B cell (primary cell): ENCODE results near the gene ARHGAP15. TPM values are rescaled to one million over a fixed set of nuclear protein-coding genes. Genes with fewer than 3 reads are reported as not detected.

Experiments used
- ATAC-seq: fragments of 200-7000 bp; cut with Tn5 transposase; one replicate; pipeline ENCODE4 v1.10.0; 2021; ENCODE audit warnings: low read depth, mild to moderate bottlenecking, moderate number of reproducible peaks, moderate library complexity
- CTCF ChIA-PET: fragments of 350-600 bp; sonication (Branson Sonifier 250); formaldehyde crosslinking; loops from one replicate; lab custom pipeline; 2021; ENCODE audit warnings: antibody characterized with exemption, inconsistent platforms; lab: Charles Lee
- POLR2A ChIA-PET: fragments of 350-600 bp; sonication (Branson Sonifier 250); formaldehyde crosslinking; loops from one replicate; lab custom pipeline; 2021; ENCODE audit warnings: antibody characterized with exemption; lab: Charles Lee
- DNase-seq: peaks from one replicate; pipeline ENCODE4 v3.0.0; 2013
- H2AFZ ChIP-seq: 2 replicates; pipeline ENCODE4 v1.6.1; 2012; ENCODE audit warnings: mild to moderate bottlenecking, low read depth, low read length; ENCODE audit not compliant: insufficient read depth, poor library complexity, severe bottlenecking
- H3K27ac ChIP-seq, 2 donors: 1 replicate in 1 of 2; 2 replicates in 1 of 2; pipeline ENCODE4 v1.5.1; 2012 to 2013; ENCODE audit warnings: low read length in 2 of 2, mild to moderate bottlenecking in 2 of 2, moderate library complexity in 1 of 2
- H3K27me3 ChIP-seq, 4 experiments: fragments of 200-600 bp in 1 of 4; sonication (generic) in 1 of 4; replicated peaks in 1 of 4; 1 replicate in 2 of 4; 2 replicates in 2 of 4; pipeline versions ENCODE4 v1.6.1 to v1.7.0; 2013 to 2016; ENCODE audit warnings: low read length in 3 of 4, mild to moderate bottlenecking in 2 of 4, mixed read lengths in 1 of 4, moderate library complexity in 1 of 4; ENCODE audit not compliant: insufficient read depth in 4 of 4, control insufficient read depth in 3 of 4; ENCODE audit errors: control extremely low read depth in 1 of 4
- H3K36me3 ChIP-seq, 2 experiments: replicated peaks in 1 of 2; 1 replicate in 1 of 2; 2 replicates in 1 of 2; pipeline versions ENCODE4 v1.6.1 to v1.7.1; 2013; ENCODE audit warnings: low read length in 1 of 2; ENCODE audit not compliant: insufficient read depth in 2 of 2, control insufficient read depth in 1 of 2; ENCODE audit errors: control extremely low read depth in 1 of 2, extremely low read depth in 1 of 2
- H3K4me1 ChIP-seq, 2 donors: fragments of 200-600 bp in 1 of 2; sonication (generic) in 1 of 2; 1 replicate in 1 of 2; 2 replicates in 1 of 2; pipeline versions ENCODE4 v1.5.1 to v1.6.1; 2013 to 2017; ENCODE audit warnings: low read length in 2 of 2; ENCODE audit not compliant: control insufficient read depth in 2 of 2, insufficient read depth in 2 of 2
- H3K4me2 ChIP-seq: replicated peaks from 2 replicates; pipeline ENCODE3; 2012; ENCODE audit warnings: mild to moderate bottlenecking, low read depth, low read length; ENCODE audit not compliant: poor library complexity, severe bottlenecking
- H3K4me3 ChIP-seq, 5 experiments: fragments of 200-600 bp in 1 of 5; sonication (generic) in 1 of 5; 1 replicate in 3 of 5; 2 replicates in 2 of 5; pipeline versions ENCODE4 v1.5.1 to v1.7.0; 2011 to 2016; ENCODE audit warnings: low read length in 4 of 5, mild to moderate bottlenecking in 4 of 5, low read depth in 2 of 5, control low read depth in 1 of 5, moderate library complexity in 1 of 5; ENCODE audit not compliant: insufficient read depth in 1 of 5; ENCODE audit errors: control extremely low read depth in 1 of 5, extremely low read depth in 1 of 5
- H3K79me2 ChIP-seq: fragments of 200-600 bp; sonication (generic); one replicate; pipeline ENCODE4 v1.6.0; 2016; ENCODE audit warnings: low read length; ENCODE audit not compliant: control insufficient read depth, insufficient read depth
- H3K9ac ChIP-seq: fragments of 200-600 bp; sonication (generic); 2 replicates; pipeline ENCODE4 v1.6.1; 2017; ENCODE audit warnings: mild to moderate bottlenecking, low read length, moderate library complexity
- H3K9me3 ChIP-seq, 3 donors: one replicate each; pipeline versions ENCODE4 v1.6.1 to v1.7.1; 2013; ENCODE audit warnings: low read length in 2 of 3; ENCODE audit not compliant: control insufficient read depth in 2 of 3, insufficient read depth in 1 of 3; ENCODE audit errors: control extremely low read depth in 1 of 3
- H4K20me1 ChIP-seq: 2 replicates; pipeline ENCODE4 v1.6.0; 2012; ENCODE audit warnings: mild to moderate bottlenecking, low read length; ENCODE audit not compliant: insufficient read depth, control insufficient read depth, poor library complexity, severe bottlenecking
- H3K27ac Mint-ChIP-seq: one replicate; pipeline ENCODE4 v1.8.0; 2021; ENCODE audit warnings: mixed read lengths
- H3K27me3 Mint-ChIP-seq: one replicate; pipeline ENCODE4 v1.8.0; 2021; ENCODE audit warnings: mixed read lengths
- H3K4me1 Mint-ChIP-seq: one replicate; pipeline ENCODE4 v1.8.0; 2021; ENCODE audit warnings: mixed read lengths
- H3K4me3 Mint-ChIP-seq: one replicate; pipeline ENCODE4 v1.8.0; 2021; ENCODE audit warnings: mixed read lengths
- H3K9me3 Mint-ChIP-seq: one replicate; pipeline ENCODE4 v1.8.0; 2022; ENCODE audit warnings: mixed read lengths; ENCODE audit not compliant: insufficient read depth
- EZH2 ChIP-seq: IDR thresholded peaks from 2 replicates; pipeline ENCODE4 v1.6.1; 2012; ENCODE audit warnings: borderline replicate concordance, low read depth, mild to moderate bottlenecking, moderate library complexity, low read length; ENCODE audit not compliant: insufficient read depth, poor library complexity, severe bottlenecking
- WGBS: methylation state at CpG from one replicate; pipeline ENCODE4 v1.1.5; 2013; ENCODE audit warnings: missing lambda C conversion rate; ENCODE audit not compliant: insufficient coverage; 5-methylcytosine and 5-hydroxymethylcytosine counted together
- intact Hi-C: fragments of 100-400 bp; cut with micrococcal nuclease; formaldehyde crosslinking; loops from one replicate; pipeline ENCODE4 v1.10.0; 2022
- polyA plus RNA-seq: library from polyadenylated mRNA; depleted of rRNA; stranded (reverse); fragments of >200 nt; gene quantifications from 2 replicates; pipeline ENCODE4 v1.2.3, GENCODE V29; 2012
- total RNA-seq, 2 donors: library from RNA; stranded (reverse); fragments of 120-200 nt in 1 of 2; gene quantifications; 1 replicate in 1 of 2; 2 replicates in 1 of 2; pipeline versions ENCODE4 v1.2.3 to v1.2.4, GENCODE V29; 2013 to 2022
- TF ChIP-seq, protein P1 (sequence below): fragments of 200-600 bp; IDR thresholded peaks from one replicate; pipeline ENCODE4 v1.8.0; 2022; ENCODE audit warnings: antibody characterized with exemption, mild to moderate bottlenecking

The ARHGAP15 gene
- total and polyA plus RNA-seq, 2 donors (not counting 1 experiment from before 2014, with no cell fraction given): 58.6 to 187 TPM

DNA sequence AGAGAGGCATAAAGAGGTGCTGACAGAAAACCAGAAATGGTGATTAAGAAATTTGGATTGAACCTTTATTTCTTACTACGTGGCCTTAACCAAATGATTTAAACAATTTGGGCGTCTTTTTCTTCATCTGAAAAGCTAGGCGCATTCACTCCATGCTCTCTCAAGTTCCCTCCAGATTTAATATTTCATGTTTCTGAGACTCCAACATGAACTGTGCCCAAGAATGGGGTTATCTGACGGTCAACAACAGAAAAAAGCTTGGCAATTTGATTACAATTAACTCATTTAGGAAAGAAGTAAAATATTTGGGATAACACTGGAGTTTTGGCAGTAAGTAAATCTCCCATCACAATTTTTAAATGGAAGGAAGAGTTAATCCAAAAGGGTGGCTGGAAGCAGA lies 345.4 kb downstream of the ARHGAP15 start:
- ChIA-PET CTCF (no interaction called here), POLR2A (no interaction called here)
- H3K27ac ChIP-seq: no peak overlapping the region
- no peak for TF ChIP-seq EZH2
- TF ChIP-seq, protein P1, sequence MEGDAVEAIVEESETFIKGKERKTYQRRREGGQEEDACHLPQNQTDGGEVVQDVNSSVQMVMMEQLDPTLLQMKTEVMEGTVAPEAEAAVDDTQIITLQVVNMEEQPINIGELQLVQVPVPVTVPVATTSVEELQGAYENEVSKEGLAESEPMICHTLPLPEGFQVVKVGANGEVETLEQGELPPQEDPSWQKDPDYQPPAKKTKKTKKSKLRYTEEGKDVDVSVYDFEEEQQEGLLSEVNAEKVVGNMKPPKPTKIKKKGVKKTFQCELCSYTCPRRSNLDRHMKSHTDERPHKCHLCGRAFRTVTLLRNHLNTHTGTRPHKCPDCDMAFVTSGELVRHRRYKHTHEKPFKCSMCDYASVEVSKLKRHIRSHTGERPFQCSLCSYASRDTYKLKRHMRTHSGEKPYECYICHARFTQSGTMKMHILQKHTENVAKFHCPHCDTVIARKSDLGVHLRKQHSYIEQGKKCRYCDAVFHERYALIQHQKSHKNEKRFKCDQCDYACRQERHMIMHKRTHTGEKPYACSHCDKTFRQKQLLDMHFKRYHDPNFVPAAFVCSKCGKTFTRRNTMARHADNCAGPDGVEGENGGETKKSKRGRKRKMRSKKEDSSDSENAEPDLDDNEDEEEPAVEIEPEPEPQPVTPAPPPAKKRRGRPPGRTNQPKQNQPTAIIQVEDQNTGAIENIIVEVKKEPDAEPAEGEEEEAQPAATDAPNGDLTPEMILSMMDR: no peak
- no peaks in the 10 kb centered on the region for H3K9me3 ChIP-seq
- H3K4me1 Mint-ChIP-seq: peaks cover 11% of the 10 kb centered on the region
- no peak overlapping the region for H3K27ac Mint-ChIP-seq
- no peaks in the 10 kb centered on the region for H3K9me3 Mint-ChIP-seq
- no peak for ATAC-seq
- no peaks in the 10 kb centered on the region for H3K27me3 ChIP-seq
- 100% methylated on average over 2 of the region's 4 CpGs for WGBS
- no peak for DNase-seq
- H3K4me3 ChIP-seq: no peak overlapping the region
- no peaks in the 10 kb centered on the region for H3K27me3 Mint-ChIP-seq
- intact Hi-C loops: no loop called here
- no peaks in the 10 kb centered on the region for H4K20me1 ChIP-seq
- H3K4me3 Mint-ChIP-seq: no peak overlapping the region
- H3K79me2 ChIP-seq: no peaks in the 10 kb centered on the region
- H3K4me2 ChIP-seq: no peak overlapping the region
- H2AFZ ChIP-seq: no peak overlapping the region
- peaks cover 2 to 9% of the 10 kb centered on the region in 2 experiments for H3K36me3 ChIP-seq
- no peak overlapping the region for H3K9ac ChIP-seq
- H3K4me1 ChIP-seq: no peaks in the 10 kb centered on the region

DNA sequence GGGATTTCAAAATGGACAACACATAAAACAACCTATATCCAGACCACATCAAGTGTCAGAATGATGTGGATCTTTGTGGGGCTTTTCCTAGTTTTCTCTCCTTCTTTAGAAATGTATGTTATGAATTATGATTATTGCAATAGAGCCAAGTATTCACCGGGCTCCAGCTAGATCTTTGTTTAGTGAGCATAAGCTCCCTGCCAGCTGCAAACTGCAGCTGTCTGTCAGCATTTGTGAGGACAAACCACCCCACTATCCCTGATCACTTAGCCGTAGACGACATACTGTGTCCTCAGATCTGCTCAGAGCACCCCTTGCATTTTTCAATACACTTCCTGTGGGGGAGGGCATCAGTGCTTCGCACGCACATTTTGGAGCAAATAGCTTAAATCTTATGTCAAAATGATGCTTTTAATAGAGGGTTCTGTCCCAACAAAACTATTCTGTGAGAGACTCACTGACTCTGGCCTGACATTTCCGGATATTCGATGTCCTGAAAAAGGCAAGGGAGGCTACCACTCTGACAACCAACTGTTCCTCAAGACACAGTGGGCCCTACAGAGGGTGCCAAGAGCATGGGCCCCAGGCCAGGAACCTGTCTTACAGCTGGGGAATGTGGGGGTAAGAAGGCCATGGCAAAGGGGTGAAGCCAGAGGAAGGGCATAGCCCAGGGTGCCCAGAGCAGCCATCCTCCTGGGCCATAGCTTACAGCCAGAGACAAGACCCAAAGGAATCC lies 346.0 kb downstream of the ARHGAP15 start:
- intact Hi-C loops: no loop called here
- ChIA-PET CTCF (no interaction called here), POLR2A (no interaction called here)
- Histone ChIP-seq H3K79me2 (no peaks in the 10 kb centered on the region), H3K4me2 (no peak overlapping the region), H3K27me3 (no peaks in the 10 kb centered on the region), H3K9me3 (no peaks in the 10 kb centered on the region), H4K20me1 (no peaks in the 10 kb centered on the region), H3K4me3 (no peak overlapping the region), H3K36me3 (peaks cover 2 to 9% of the 10 kb centered on the region in 2 experiments), H3K27ac (no peak overlapping the region), H3K9ac (no peak overlapping the region), H2AFZ (no peak overlapping the region), H3K4me1 (no peaks in the 10 kb centered on the region)
- Mint-ChIP-seq H3K4me1 (peaks cover 11% of the 10 kb centered on the region), H3K9me3 (no peaks in the 10 kb centered on the region), H3K27ac (no peak overlapping the region), H3K4me3 (no peak overlapping the region), H3K27me3 (no peaks in the 10 kb centered on the region)
- 93% methylated on average over 3 of the region's 7 CpGs for WGBS
- DNase-seq (no peak), ATAC-seq (no peak)
- no peak for TF ChIP-seq EZH2
- TF ChIP-seq, protein P1: no peak
